Muscle layer of duodenum (tissue), 2 donors: Measurements from ENCODE around the gene MALRD1.

Experiments
- H3K27ac ChIP-seq: one replicate; pipeline ENCODE4 v1.7.0; 2013; ENCODE audit warnings: mild to moderate bottlenecking, low read length
- H3K27me3 ChIP-seq: one replicate; pipeline ENCODE4 v1.7.0; 2013; ENCODE audit warnings: low read depth, mild to moderate bottlenecking, control low read depth, low read length
- H3K36me3 ChIP-seq, 2 donors: one replicate each; pipeline ENCODE4 v1.7.0; 2013; ENCODE audit warnings: low read length in 2 of 2, control low read depth in 1 of 2, mild to moderate bottlenecking in 1 of 2; ENCODE audit not compliant: insufficient read depth in 2 of 2, control insufficient read depth in 1 of 2
- H3K4me1 ChIP-seq, 2 donors: one replicate each; pipeline ENCODE4 v1.7.0; 2013; ENCODE audit warnings: low read length in 2 of 2, mild to moderate bottlenecking in 2 of 2, control low read depth in 1 of 2, moderate library complexity in 1 of 2; ENCODE audit not compliant: insufficient read depth in 2 of 2, control insufficient read depth in 1 of 2
- H3K4me3 ChIP-seq, 2 donors: one replicate each; pipeline ENCODE4 v1.7.0; 2013; ENCODE audit warnings: low read length in 2 of 2, low read depth in 1 of 2, mild to moderate bottlenecking in 1 of 2
- H3K9me3 ChIP-seq, 2 donors: one replicate each; pipeline ENCODE4 v1.7.0; 2013; ENCODE audit warnings: low read length in 2 of 2, control low read depth in 1 of 2, mild to moderate bottlenecking in 1 of 2; ENCODE audit not compliant: control insufficient read depth in 1 of 2
- donor health status: healthy.

The MALRD1 gene

GRCh38 chr10:19302117-19302516, 253.5 kb downstream of the MALRD1 start:
- H3K27me3 ChIP-seq = no peaks in the 10 kb centered on the region
- H3K27ac ChIP-seq = no peak overlapping the region
- no peaks in the 10 kb centered on the region for H3K4me1 ChIP-seq
- H3K36me3 ChIP-seq = no peaks in the 10 kb centered on the region
- no peaks in the 10 kb centered on the region for H3K9me3 ChIP-seq
- H3K4me3 ChIP-seq = no peak overlapping the region

DNA sequence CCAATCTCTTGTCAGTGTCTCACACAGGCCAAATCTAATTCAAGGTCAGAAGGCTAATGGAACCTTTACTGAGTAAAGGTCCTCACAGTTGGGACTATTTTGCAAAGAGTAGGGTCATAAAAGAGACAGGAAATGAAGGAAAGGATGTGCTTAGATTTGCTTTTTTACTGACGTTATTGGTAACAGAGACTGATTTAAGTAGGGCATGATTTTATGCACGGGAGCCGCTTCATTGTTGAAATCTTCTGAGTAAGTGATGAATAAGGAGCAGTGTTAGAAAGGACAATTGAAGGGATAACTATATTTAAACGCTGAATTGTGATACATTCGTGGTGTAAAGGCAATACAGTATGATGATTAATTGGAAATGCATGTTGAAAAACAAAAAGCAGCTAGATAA, 261.5 kb downstream of the MALRD1 start:
- H3K4me1 ChIP-seq = no peaks in the 10 kb centered on the region
- no peak overlapping the region for H3K4me3 ChIP-seq
- H3K27me3 ChIP-seq = no peaks in the 10 kb centered on the region
- H3K27ac ChIP-seq = no peak overlapping the region
- no peaks in the 10 kb centered on the region for H3K36me3 ChIP-seq
- no peaks in the 10 kb centered on the region for H3K9me3 ChIP-seq

- H3K4me1 ChIP-seq = no peaks in the 10 kb centered on the region
- H3K27ac ChIP-seq = no peak overlapping the region
- H3K4me3 ChIP-seq = no peak overlapping the region
- H3K36me3 ChIP-seq = no peaks in the 10 kb centered on the region
- H3K27me3 ChIP-seq = no peaks in the 10 kb centered on the region
- H3K9me3 ChIP-seq = no peaks in the 10 kb centered on the region
Observed at GRCh38 chr10:19316204-19316870, 267.7 kb downstream of the MALRD1 start.

- H3K4me3 ChIP-seq = no peak overlapping the region
- no peaks in the 10 kb centered on the region for H3K36me3 ChIP-seq
- no peaks in the 10 kb centered on the region for H3K9me3 ChIP-seq
- no peaks in the 10 kb centered on the region for H3K4me1 ChIP-seq
- no peak overlapping the region for H3K27ac ChIP-seq
- H3K27me3 ChIP-seq = no peaks in the 10 kb centered on the region
Observed at GRCh38 chr10:19317952-19318351, 269.4 kb downstream of the MALRD1 start.

- H3K9me3 ChIP-seq = no peaks in the 10 kb centered on the region
- no peaks in the 10 kb centered on the region for H3K36me3 ChIP-seq
- no peak overlapping the region for H3K27ac ChIP-seq
- no peak overlapping the region for H3K4me3 ChIP-seq
- H3K27me3 ChIP-seq = no peaks in the 10 kb centered on the region
- no peaks in the 10 kb centered on the region for H3K4me1 ChIP-seq
Observed at GRCh38 chr10:19325581-19325980, 277.0 kb downstream of the MALRD1 start.

DNA sequence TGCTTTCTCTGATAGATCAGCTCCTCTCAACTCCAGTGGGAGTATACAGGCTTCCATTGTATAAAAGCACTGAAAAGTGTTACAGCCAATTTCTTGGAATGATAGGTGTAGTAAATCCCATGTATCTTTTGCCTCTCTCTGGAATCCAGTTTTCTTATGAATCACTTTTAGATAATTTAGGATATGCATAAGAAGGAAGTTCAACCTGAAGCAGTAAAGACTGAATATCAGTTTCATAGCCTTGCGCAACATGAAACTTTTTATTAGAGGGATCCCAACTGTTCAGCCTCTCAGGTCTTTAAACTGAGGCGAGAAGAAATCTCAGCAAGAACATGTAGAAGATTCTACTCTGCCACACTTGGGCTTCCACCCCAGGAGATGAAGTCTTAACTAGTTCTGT, 280.0 kb downstream of the MALRD1 start:
- H3K27ac ChIP-seq = no peak overlapping the region
- no peaks in the 10 kb centered on the region for H3K27me3 ChIP-seq
- H3K36me3 ChIP-seq = no peaks in the 10 kb centered on the region
- H3K9me3 ChIP-seq = no peaks in the 10 kb centered on the region
- H3K4me1 ChIP-seq = no peaks in the 10 kb centered on the region
- no peak overlapping the region for H3K4me3 ChIP-seq

DNA sequence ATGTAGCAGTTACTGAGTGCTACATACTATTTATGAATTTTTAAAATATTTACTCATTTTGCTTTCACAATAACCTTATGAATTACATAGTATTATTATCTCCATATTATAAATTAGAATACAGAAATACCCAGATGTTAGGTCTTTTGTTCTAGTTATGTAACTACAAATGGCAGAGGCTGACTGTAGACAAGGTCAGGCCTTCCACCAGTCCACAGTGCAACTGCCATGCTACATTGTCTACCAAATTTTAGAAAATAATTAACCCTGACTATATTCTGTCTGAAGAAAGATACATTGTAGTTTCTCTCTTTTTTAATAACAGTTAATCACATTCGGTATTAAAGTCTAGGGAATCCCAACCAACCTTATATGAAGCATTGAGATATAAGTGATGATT, 280.9 kb downstream of the MALRD1 start:
- H3K4me3 ChIP-seq = no peak overlapping the region
- no peaks in the 10 kb centered on the region for H3K27me3 ChIP-seq
- H3K4me1 ChIP-seq = no peaks in the 10 kb centered on the region
- H3K9me3 ChIP-seq = no peaks in the 10 kb centered on the region
- no peak overlapping the region for H3K27ac ChIP-seq
- no peaks in the 10 kb centered on the region for H3K36me3 ChIP-seq

- Histone ChIP-seq H3K27ac (no peak overlapping the region), H3K36me3 (no peaks in the 10 kb centered on the region), H3K4me3 (no peak overlapping the region), H3K27me3 (no peaks in the 10 kb centered on the region), H3K4me1 (no peaks in the 10 kb centered on the region), H3K9me3 (no peaks in the 10 kb centered on the region)
Observed at GRCh38 chr10:19332304-19332703, 283.7 kb downstream of the MALRD1 start.

DNA sequence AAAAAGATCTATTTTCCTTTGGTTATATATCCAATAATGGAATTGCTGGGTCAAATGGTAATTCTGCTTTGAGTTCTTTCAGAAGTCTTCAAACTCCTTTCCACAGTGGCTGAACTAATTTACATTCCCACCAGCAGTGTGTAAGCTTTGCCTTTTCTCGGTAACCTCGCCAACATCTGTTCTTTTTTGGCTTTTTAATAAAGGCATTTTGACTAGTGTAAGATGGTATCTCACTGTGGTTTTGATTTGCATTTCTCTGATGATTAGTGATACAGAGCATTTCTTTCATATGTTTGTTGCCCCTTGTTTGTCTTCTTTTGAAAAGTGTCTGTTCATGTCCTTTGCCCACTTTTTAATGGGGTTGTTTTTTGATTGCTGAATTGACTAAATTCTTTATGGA, 285.0 kb downstream of the MALRD1 start:
- Histone ChIP-seq H3K4me3 (no peak overlapping the region), H3K27ac (no peak overlapping the region), H3K36me3 (no peaks in the 10 kb centered on the region), H3K27me3 (no peaks in the 10 kb centered on the region), H3K9me3 (no peaks in the 10 kb centered on the region), H3K4me1 (no peaks in the 10 kb centered on the region)

GRCh38 chr10:19347621-19348020, 299.0 kb downstream of the MALRD1 start:
- Histone ChIP-seq H3K27me3 (no peaks in the 10 kb centered on the region), H3K27ac (no peak overlapping the region), H3K36me3 (no peaks in the 10 kb centered on the region), H3K4me3 (no peak overlapping the region), H3K9me3 (no peaks in the 10 kb centered on the region), H3K4me1 (no peaks in the 10 kb centered on the region)

DNA sequence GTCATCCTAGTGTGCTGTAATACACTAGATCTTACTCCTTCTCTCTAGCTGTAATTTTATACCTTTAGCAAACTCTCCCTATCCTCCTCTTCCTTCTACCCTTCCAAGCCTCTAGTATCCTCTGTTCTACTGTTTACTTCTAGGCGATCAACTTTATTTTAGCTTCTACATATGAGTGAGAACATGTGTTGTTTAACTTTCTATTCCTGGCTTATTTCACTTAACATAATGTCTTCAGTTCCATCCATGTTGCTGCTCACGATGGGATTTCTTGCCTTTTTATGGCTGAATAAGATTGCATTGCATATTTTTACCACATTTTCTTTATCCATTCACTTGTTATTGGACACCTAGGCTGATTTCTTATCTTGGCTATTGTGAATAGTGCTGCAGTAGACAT, 318.6 kb downstream of the MALRD1 start:
- Histone ChIP-seq H3K9me3 (peaks cover 0 to 2% of the 10 kb centered on the region in 2 donors), H3K4me1 (no peaks in the 10 kb centered on the region), H3K27ac (no peak overlapping the region), H3K36me3 (no peaks in the 10 kb centered on the region), H3K27me3 (no peaks in the 10 kb centered on the region), H3K4me3 (no peak overlapping the region)

GRCh38 chr10:19373988-19374387, 325.4 kb downstream of the MALRD1 start:
- H3K36me3 ChIP-seq = no peaks in the 10 kb centered on the region
- no peak overlapping the region for H3K4me3 ChIP-seq
- H3K27ac ChIP-seq = no peak overlapping the region
- H3K4me1 ChIP-seq = no peaks in the 10 kb centered on the region
- no peaks in the 10 kb centered on the region for H3K27me3 ChIP-seq
- no peaks in the 10 kb centered on the region for H3K9me3 ChIP-seq
